ENCODE results near the gene PDK2.
A peak's percentile ranks its signal among the peaks of the same experiment; 100 is the strongest.

The PDK2 gene

GRCh38 chr17:50052822-50053653, 42.1 kb upstream of the PDK2 start:
- Histone ChIP-seq H3K36me3 (ENCODE audit: control insufficient read depth, insufficient read depth, low read length) (no peaks in the 10 kb centered on the region), H3K4me1 (ENCODE audit: control insufficient read depth, insufficient read depth, low read length) (peaks cover 6% of the 10 kb centered on the region), H3K27ac (ENCODE audit: low read depth, low read length) (no peak overlapping the region), H3K27me3 (ENCODE audit: control insufficient read depth, insufficient read depth, low read length) (no peaks in the 10 kb centered on the region), H3K9ac (ENCODE audit: low read length) (no peak overlapping the region), H3K4me3 (ENCODE audit: low read length) (no peak overlapping the region)

- Histone ChIP-seq H3K9ac (ENCODE audit: low read length) (no peak overlapping the region), H3K4me3 (ENCODE audit: low read length) (no peak overlapping the region), H3K27ac (ENCODE audit: low read depth, low read length) (no peak overlapping the region), H3K4me1 (ENCODE audit: control insufficient read depth, insufficient read depth, low read length) (peaks cover 6% of the 10 kb centered on the region), H3K27me3 (ENCODE audit: control insufficient read depth, insufficient read depth, low read length) (no peaks in the 10 kb centered on the region), H3K36me3 (ENCODE audit: control insufficient read depth, insufficient read depth, low read length) (no peaks in the 10 kb centered on the region)
Observed at GRCh38 chr17:50053654-50053960, 41.5 kb upstream of the PDK2 start.

GRCh38 chr17:50055055-50055425, 40.1 kb upstream of the PDK2 start:
- Histone ChIP-seq H3K4me1 (ENCODE audit: control insufficient read depth, insufficient read depth, low read length) (peaks cover 17% of the 10 kb centered on the region), H3K36me3 (ENCODE audit: control insufficient read depth, insufficient read depth, low read length) (no peaks in the 10 kb centered on the region), H3K4me3 (ENCODE audit: low read length) (peak overlapping the region; percentile 86), H3K27ac (ENCODE audit: low read depth, low read length) (peak overlapping the region; percentile 79), H3K9ac (ENCODE audit: low read length) (peak overlapping the region; percentile 84), H3K27me3 (ENCODE audit: control insufficient read depth, insufficient read depth, low read length) (no peaks in the 10 kb centered on the region)

GRCh38 chr17:50055426-50056216, 39.5 kb upstream of the PDK2 start, which contains the start of gene ITGA3:
TSS of gene ITGA3 (plus strand) at chr17:50056110. CDS start at chr17:50056440, 330 bp downstream.
- H3K36me3 ChIP-seq (ENCODE audit: control insufficient read depth, insufficient read depth, low read length): no peaks in the 10 kb centered on the region
- no peaks in the 10 kb centered on the region for H3K27me3 ChIP-seq (ENCODE audit: control insufficient read depth, insufficient read depth, low read length)
- H3K4me3 ChIP-seq (ENCODE audit: low read length): peak within 1 kb of the TSS; percentile 86
- H3K27ac ChIP-seq (ENCODE audit: low read depth, low read length): peak within 1 kb of the TSS; percentile 79
- peaks cover 22% of the 10 kb centered on the region for H3K4me1 ChIP-seq (ENCODE audit: control insufficient read depth, insufficient read depth, low read length)
- peak within 1 kb of the TSS; percentile 84 for H3K9ac ChIP-seq (ENCODE audit: low read length)

GRCh38 chr17:50056217-50056960, 38.8 kb upstream of the PDK2 start:
- H3K27ac ChIP-seq (ENCODE audit: low read depth, low read length): peak overlapping the region; percentile 79
- peak overlapping the region; percentile 64 for H3K9ac ChIP-seq (ENCODE audit: low read length)
- H3K4me1 ChIP-seq (ENCODE audit: control insufficient read depth, insufficient read depth, low read length): peaks cover 29% of the 10 kb centered on the region
- H3K27me3 ChIP-seq (ENCODE audit: control insufficient read depth, insufficient read depth, low read length): no peaks in the 10 kb centered on the region
- no peaks in the 10 kb centered on the region for H3K36me3 ChIP-seq (ENCODE audit: control insufficient read depth, insufficient read depth, low read length)
- peak overlapping the region; percentile 86 for H3K4me3 ChIP-seq (ENCODE audit: low read length)

- Histone ChIP-seq H3K36me3 (ENCODE audit: control insufficient read depth, insufficient read depth, low read length) (no peaks in the 10 kb centered on the region), H3K9ac (ENCODE audit: low read length) (peak overlapping the region; percentile 12), H3K27me3 (ENCODE audit: control insufficient read depth, insufficient read depth, low read length) (no peaks in the 10 kb centered on the region), H3K4me1 (ENCODE audit: control insufficient read depth, insufficient read depth, low read length) (peaks cover 33% of the 10 kb centered on the region), H3K4me3 (ENCODE audit: low read length) (peak overlapping the region; percentile 86), H3K27ac (ENCODE audit: low read depth, low read length) (peak overlapping the region; percentile 79)
Observed at GRCh38 chr17:50056961-50057330, 38.2 kb upstream of the PDK2 start.

- Histone ChIP-seq H3K9ac (ENCODE audit: low read length) (no peak overlapping the region), H3K36me3 (ENCODE audit: control insufficient read depth, insufficient read depth, low read length) (no peaks in the 10 kb centered on the region), H3K4me3 (ENCODE audit: low read length) (peak overlapping the region; percentile 86), H3K27me3 (ENCODE audit: control insufficient read depth, insufficient read depth, low read length) (no peaks in the 10 kb centered on the region), H3K27ac (ENCODE audit: low read depth, low read length) (peak overlapping the region; percentile 79), H3K4me1 (ENCODE audit: control insufficient read depth, insufficient read depth, low read length) (peaks cover 38% of the 10 kb centered on the region)
Observed at GRCh38 chr17:50057521-50057991, 37.6 kb upstream of the PDK2 start.

- Histone ChIP-seq H3K27ac (ENCODE audit: low read depth, low read length) (no peak overlapping the region), H3K27me3 (ENCODE audit: control insufficient read depth, insufficient read depth, low read length) (no peaks in the 10 kb centered on the region), H3K9ac (ENCODE audit: low read length) (no peak overlapping the region), H3K4me3 (ENCODE audit: low read length) (no peak overlapping the region), H3K36me3 (ENCODE audit: control insufficient read depth, insufficient read depth, low read length) (no peaks in the 10 kb centered on the region), H3K4me1 (ENCODE audit: control insufficient read depth, insufficient read depth, low read length) (peaks cover 41% of the 10 kb centered on the region)
Observed at GRCh38 chr17:50058296-50058953, 36.7 kb upstream of the PDK2 start.

GRCh38 chr17:50059256-50059655, 35.9 kb upstream of the PDK2 start:
- Histone ChIP-seq H3K4me1 (ENCODE audit: control insufficient read depth, insufficient read depth, low read length) (peaks cover 48% of the 10 kb centered on the region), H3K4me3 (ENCODE audit: low read length) (no peak overlapping the region), H3K9ac (ENCODE audit: low read length) (no peak overlapping the region), H3K36me3 (ENCODE audit: control insufficient read depth, insufficient read depth, low read length) (no peaks in the 10 kb centered on the region), H3K27ac (ENCODE audit: low read depth, low read length) (peak overlapping the region; percentile 34), H3K27me3 (ENCODE audit: control insufficient read depth, insufficient read depth, low read length) (no peaks in the 10 kb centered on the region)

- H3K27me3 ChIP-seq (ENCODE audit: control insufficient read depth, insufficient read depth, low read length): no peaks in the 10 kb centered on the region
- H3K4me1 ChIP-seq (ENCODE audit: control insufficient read depth, insufficient read depth, low read length): peaks cover 54% of the 10 kb centered on the region
- H3K27ac ChIP-seq (ENCODE audit: low read depth, low read length): peak overlapping the region; percentile 34
- no peak overlapping the region for H3K4me3 ChIP-seq (ENCODE audit: low read length)
- no peak overlapping the region for H3K9ac ChIP-seq (ENCODE audit: low read length)
- no peaks in the 10 kb centered on the region for H3K36me3 ChIP-seq (ENCODE audit: control insufficient read depth, insufficient read depth, low read length)
Observed at GRCh38 chr17:50059759-50060273, 35.3 kb upstream of the PDK2 start.

GRCh38 chr17:50060951-50061712, 34.0 kb upstream of the PDK2 start:
- peak overlapping the region; percentile 43 for H3K4me3 ChIP-seq (ENCODE audit: low read length)
- no peaks in the 10 kb centered on the region for H3K27me3 ChIP-seq (ENCODE audit: control insufficient read depth, insufficient read depth, low read length)
- no peak overlapping the region for H3K9ac ChIP-seq (ENCODE audit: low read length)
- no peaks in the 10 kb centered on the region for H3K36me3 ChIP-seq (ENCODE audit: control insufficient read depth, insufficient read depth, low read length)
- peaks cover 57% of the 10 kb centered on the region for H3K4me1 ChIP-seq (ENCODE audit: control insufficient read depth, insufficient read depth, low read length)
- peak overlapping the region; percentile 81 for H3K27ac ChIP-seq (ENCODE audit: low read depth, low read length)
